HG03575 (cell line): ENCODE data around the gene PTPN12.
"Not testable (repeated sequence)": the region's sequence is repeated elsewhere in the genome, so short reads cannot be mapped to it uniquely, and the experiment has no call there.

Experiments
- ATAC-seq: cut with Tn5 transposase; IDR thresholded peaks from one replicate; pipeline ENCODE4 v1.9.1; 2021; ENCODE audit not compliant: unreplicated experiment, insufficient number of reproducible peaks, low FRiP score; ENCODE audit errors: extremely low read depth

The PTPN12 gene

GRCh38 chr7:77652826-77653225 lies 115.7 kb downstream of the PTPN12 start:
- not testable (repeated sequence) for ATAC-seq

GRCh38 chr7:77653572-77653971 lies 116.5 kb downstream of the PTPN12 start:
- ATAC-seq, result no peak

- no peak for ATAC-seq
These were observed 118.3 kb downstream of the PTPN12 start for GRCh38 chr7:77655356-77655755.

- ATAC-seq, result no peak
These were observed 118.9 kb downstream of the PTPN12 start for GRCh38 chr7:77655836-77656455.

- no peak for ATAC-seq
These were observed 120.5 kb downstream of the PTPN12 start for GRCh38 chr7:77657427-77658224.

- ATAC-seq, result no peak
These were observed 121.8 kb downstream of the PTPN12 start for GRCh38 chr7:77658928-77659327.

- ATAC-seq, result no peak
These were observed 124.7 kb downstream of the PTPN12 start for GRCh38 chr7:77661816-77662215.

- no peak for ATAC-seq
These were observed 125.8 kb downstream of the PTPN12 start for GRCh38 chr7:77662869-77663268.

GRCh38 chr7:77664715-77665114 lies 127.6 kb downstream of the PTPN12 start:
- no peak for ATAC-seq

GRCh38 chr7:77665161-77665560 lies 128.1 kb downstream of the PTPN12 start:
- no peak for ATAC-seq

- no peak for ATAC-seq
These were observed 130.5 kb downstream of the PTPN12 start for GRCh38 chr7:77667459-77668086.

GRCh38 chr7:77674878-77675277 lies 137.8 kb downstream of the PTPN12 start:
- no peak for ATAC-seq

- no peak for ATAC-seq
These were observed 142.5 kb downstream of the PTPN12 start for GRCh38 chr7:77679608-77680007.

GRCh38 chr7:77680266-77680665 lies 143.2 kb downstream of the PTPN12 start:
- ATAC-seq, result no peak

GRCh38 chr7:77684030-77684429 lies 146.9 kb downstream of the PTPN12 start:
- ATAC-seq, result no peak

- ATAC-seq, result no peak
These were observed 148.1 kb downstream of the PTPN12 start for GRCh38 chr7:77685233-77685632.

GRCh38 chr7:77687100-77687746 lies 150.1 kb downstream of the PTPN12 start:
- ATAC-seq, result no peak

GRCh38 chr7:77687747-77688144 lies 150.7 kb downstream of the PTPN12 start:
- no peak for ATAC-seq
